ENCODE results near the gene CSK. TPM values are rescaled to one million over a fixed set of nuclear protein-coding genes. Genes with fewer than 3 reads are reported as not detected.

CSK gene
- total and polyA plus RNA-seq, 2 experiments from 2014 or later = 13.6 to 27.5 TPM

- TF ChIP-seq, protein P1, sequence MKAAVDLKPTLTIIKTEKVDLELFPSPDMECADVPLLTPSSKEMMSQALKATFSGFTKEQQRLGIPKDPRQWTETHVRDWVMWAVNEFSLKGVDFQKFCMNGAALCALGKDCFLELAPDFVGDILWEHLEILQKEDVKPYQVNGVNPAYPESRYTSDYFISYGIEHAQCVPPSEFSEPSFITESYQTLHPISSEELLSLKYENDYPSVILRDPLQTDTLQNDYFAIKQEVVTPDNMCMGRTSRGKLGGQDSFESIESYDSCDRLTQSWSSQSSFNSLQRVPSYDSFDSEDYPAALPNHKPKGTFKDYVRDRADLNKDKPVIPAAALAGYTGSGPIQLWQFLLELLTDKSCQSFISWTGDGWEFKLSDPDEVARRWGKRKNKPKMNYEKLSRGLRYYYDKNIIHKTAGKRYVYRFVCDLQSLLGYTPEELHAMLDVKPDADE (IDR thresholded peaks at IDR 0.05) = no peak
- TF ChIP-seq CREB1 (CRISPR knock-in tag; IDR thresholded peaks at IDR 0.05; ENCODE audit: low read depth) = no peak
- TF ChIP-seq POLR2AphosphoS5 (IDR thresholded peaks at IDR 0.05; ENCODE audit: low read depth) = no peak
Measured at GRCh38 chr15:74776821-74777768, 4.8 kb upstream of the CSK start (continued).

- H3K27ac Mint-ChIP-seq = no peak overlapping the region
- TF ChIP-seq, protein P2, sequence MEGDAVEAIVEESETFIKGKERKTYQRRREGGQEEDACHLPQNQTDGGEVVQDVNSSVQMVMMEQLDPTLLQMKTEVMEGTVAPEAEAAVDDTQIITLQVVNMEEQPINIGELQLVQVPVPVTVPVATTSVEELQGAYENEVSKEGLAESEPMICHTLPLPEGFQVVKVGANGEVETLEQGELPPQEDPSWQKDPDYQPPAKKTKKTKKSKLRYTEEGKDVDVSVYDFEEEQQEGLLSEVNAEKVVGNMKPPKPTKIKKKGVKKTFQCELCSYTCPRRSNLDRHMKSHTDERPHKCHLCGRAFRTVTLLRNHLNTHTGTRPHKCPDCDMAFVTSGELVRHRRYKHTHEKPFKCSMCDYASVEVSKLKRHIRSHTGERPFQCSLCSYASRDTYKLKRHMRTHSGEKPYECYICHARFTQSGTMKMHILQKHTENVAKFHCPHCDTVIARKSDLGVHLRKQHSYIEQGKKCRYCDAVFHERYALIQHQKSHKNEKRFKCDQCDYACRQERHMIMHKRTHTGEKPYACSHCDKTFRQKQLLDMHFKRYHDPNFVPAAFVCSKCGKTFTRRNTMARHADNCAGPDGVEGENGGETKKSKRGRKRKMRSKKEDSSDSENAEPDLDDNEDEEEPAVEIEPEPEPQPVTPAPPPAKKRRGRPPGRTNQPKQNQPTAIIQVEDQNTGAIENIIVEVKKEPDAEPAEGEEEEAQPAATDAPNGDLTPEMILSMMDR (conservative IDR thresholded peaks at IDR 0.05; ENCODE audit: low read depth in 2 of 2) = no peak
- TF ChIP-seq, protein P3, sequence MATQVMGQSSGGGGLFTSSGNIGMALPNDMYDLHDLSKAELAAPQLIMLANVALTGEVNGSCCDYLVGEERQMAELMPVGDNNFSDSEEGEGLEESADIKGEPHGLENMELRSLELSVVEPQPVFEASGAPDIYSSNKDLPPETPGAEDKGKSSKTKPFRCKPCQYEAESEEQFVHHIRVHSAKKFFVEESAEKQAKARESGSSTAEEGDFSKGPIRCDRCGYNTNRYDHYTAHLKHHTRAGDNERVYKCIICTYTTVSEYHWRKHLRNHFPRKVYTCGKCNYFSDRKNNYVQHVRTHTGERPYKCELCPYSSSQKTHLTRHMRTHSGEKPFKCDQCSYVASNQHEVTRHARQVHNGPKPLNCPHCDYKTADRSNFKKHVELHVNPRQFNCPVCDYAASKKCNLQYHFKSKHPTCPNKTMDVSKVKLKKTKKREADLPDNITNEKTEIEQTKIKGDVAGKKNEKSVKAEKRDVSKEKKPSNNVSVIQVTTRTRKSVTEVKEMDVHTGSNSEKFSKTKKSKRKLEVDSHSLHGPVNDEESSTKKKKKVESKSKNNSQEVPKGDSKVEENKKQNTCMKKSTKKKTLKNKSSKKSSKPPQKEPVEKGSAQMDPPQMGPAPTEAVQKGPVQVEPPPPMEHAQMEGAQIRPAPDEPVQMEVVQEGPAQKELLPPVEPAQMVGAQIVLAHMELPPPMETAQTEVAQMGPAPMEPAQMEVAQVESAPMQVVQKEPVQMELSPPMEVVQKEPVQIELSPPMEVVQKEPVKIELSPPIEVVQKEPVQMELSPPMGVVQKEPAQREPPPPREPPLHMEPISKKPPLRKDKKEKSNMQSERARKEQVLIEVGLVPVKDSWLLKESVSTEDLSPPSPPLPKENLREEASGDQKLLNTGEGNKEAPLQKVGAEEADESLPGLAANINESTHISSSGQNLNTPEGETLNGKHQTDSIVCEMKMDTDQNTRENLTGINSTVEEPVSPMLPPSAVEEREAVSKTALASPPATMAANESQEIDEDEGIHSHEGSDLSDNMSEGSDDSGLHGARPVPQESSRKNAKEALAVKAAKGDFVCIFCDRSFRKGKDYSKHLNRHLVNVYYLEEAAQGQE (IDR thresholded peaks at IDR 0.05; ENCODE audit: unreplicated experiment) = no peak
- TF ChIP-seq EZH2phosphoT487 (IDR thresholded peaks at IDR 0.05; ENCODE audit: unreplicated experiment) (no peak), CREB1 (CRISPR knock-in tag; IDR thresholded peaks at IDR 0.05; ENCODE audit: low read depth) (no peak)
- H4K20me1 ChIP-seq (replicated peaks; ENCODE audit: insufficient read depth) = 0 out of 2 replicates have a peak, but pooled peaks cover 5% of the 10 kb centered on the region
- no peaks in the 10 kb centered on the region for H3F3A ChIP-seq (replicated peaks; ENCODE audit: low read depth)
- no peaks in the 10 kb centered on the region for H3K36me3 ChIP-seq (ENCODE audit: insufficient read depth)
- H3K36me3 Mint-ChIP-seq (ENCODE audit: low read depth) = no peaks in the 10 kb centered on the region
- no peak overlapping the region for H3K4me2 ChIP-seq
- H3K9me2 ChIP-seq (ENCODE audit: insufficient read depth) = no peaks in the 10 kb centered on the region
- peaks cover 15% of the 10 kb centered on the region; the same call in 1 of the 2 replicates for H3K4me1 ChIP-seq (ENCODE audit: insufficient read depth)
- H3K79me2 ChIP-seq (replicated peaks; ENCODE audit: insufficient read depth) = peaks cover 4% of the 10 kb centered on the region
- H3K27me3 ChIP-seq (ENCODE audit: insufficient read depth) = peaks cover 19% of the 10 kb centered on the region
- peaks cover 44% of the 10 kb centered on the region for H3K4me1 Mint-ChIP-seq
- H3K4me3 Mint-ChIP-seq = no peak overlapping the region; the same call in 2 of the 3 replicates
- no peaks in the 10 kb centered on the region for H3K9me3 Mint-ChIP-seq
- DNase-seq (ENCODE audit: low spot score) (no peak), ATAC-seq (no peak)
- no peak overlapping the region for H2AFZ ChIP-seq
- peaks cover 28% of the 10 kb centered on the region for H3K27me3 Mint-ChIP-seq (ENCODE audit: insufficient read depth, low read depth, poor library complexity)
- no peak overlapping the region for H3K27ac ChIP-seq (ENCODE audit: low read depth)
- no peak overlapping the region for H3K4me3 ChIP-seq
Measured at GRCh38 chr15:74777769-74778598, 3.9 kb upstream of the CSK start.

Data from GM23338 (cell line).